ENCODE measurements around the gene CD82.

The CD82 gene

DNA sequence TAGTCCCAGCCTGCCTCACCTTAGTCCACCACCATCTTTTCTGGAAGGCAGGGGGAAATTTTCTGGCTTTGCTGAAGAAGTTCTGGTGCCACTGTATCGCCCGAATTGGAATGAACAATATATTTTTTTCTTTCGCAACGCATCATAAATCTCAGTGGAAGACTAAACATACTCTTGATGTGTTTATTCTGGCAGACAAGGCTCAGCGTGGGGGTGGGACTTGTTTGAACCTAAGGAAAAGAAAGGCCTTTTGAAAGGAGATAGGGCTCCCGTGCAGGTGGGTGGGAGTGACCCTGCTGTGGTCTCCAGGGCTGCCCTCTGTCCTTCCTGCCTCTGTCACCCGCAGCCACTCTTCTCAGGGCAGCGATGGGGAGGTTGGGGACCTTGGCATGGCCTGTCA lies 42.5 kb downstream of the CD82 start:
- no peak overlapping the region for H3K9ac ChIP-seq (ENCODE audit: low read length)
- H3K4me3 ChIP-seq (ENCODE audit: low read length): no peak overlapping the region
- H3K4me1 ChIP-seq (ENCODE audit: control insufficient read depth, low read depth, low read length): no peaks in the 10 kb centered on the region
- H3K36me3 ChIP-seq (ENCODE audit: control insufficient read depth, low read depth, low read length): no peaks in the 10 kb centered on the region
- no peaks in the 10 kb centered on the region for H3K27me3 ChIP-seq (ENCODE audit: control insufficient read depth, insufficient read depth, low read length)
- H3K27ac ChIP-seq (ENCODE audit: low read length): no peak overlapping the region
- no peaks in the 10 kb centered on the region for H3K9me3 ChIP-seq (ENCODE audit: control insufficient read depth, low read depth, low read length)

GRCh38 chr11:44608651-44608990 lies 43.2 kb downstream of the CD82 start:
- no peaks in the 10 kb centered on the region for H3K36me3 ChIP-seq (ENCODE audit: control insufficient read depth, low read depth, low read length)

GRCh38 chr11:44608991-44609782 lies 43.7 kb downstream of the CD82 start:
- Histone ChIP-seq H3K27ac (ENCODE audit: low read length) (no peak overlapping the region), H3K4me3 (ENCODE audit: low read length) (no peak overlapping the region), H3K4me1 (ENCODE audit: control insufficient read depth, low read depth, low read length) (no peaks in the 10 kb centered on the region), H3K27me3 (ENCODE audit: control insufficient read depth, insufficient read depth, low read length) (no peaks in the 10 kb centered on the region), H3K9ac (ENCODE audit: low read length) (no peak overlapping the region), H3K9me3 (ENCODE audit: control insufficient read depth, low read depth, low read length) (no peaks in the 10 kb centered on the region), H3K36me3 (ENCODE audit: control insufficient read depth, low read depth, low read length) (no peaks in the 10 kb centered on the region)

More at GRCh38 chr11:44608651-44608990, 43.2 kb downstream of the CD82 start:
- Histone ChIP-seq H3K27ac (ENCODE audit: low read length) (no peak overlapping the region), H3K4me3 (ENCODE audit: low read length) (no peak overlapping the region), H3K9me3 (ENCODE audit: control insufficient read depth, low read depth, low read length) (no peaks in the 10 kb centered on the region), H3K9ac (ENCODE audit: low read length) (no peak overlapping the region), H3K4me1 (ENCODE audit: control insufficient read depth, low read depth, low read length) (no peaks in the 10 kb centered on the region), H3K27me3 (ENCODE audit: control insufficient read depth, insufficient read depth, low read length) (no peaks in the 10 kb centered on the region)

- Histone ChIP-seq H3K36me3 (ENCODE audit: control insufficient read depth, low read depth, low read length) (no peaks in the 10 kb centered on the region), H3K27ac (ENCODE audit: low read length) (no peak overlapping the region), H3K4me1 (ENCODE audit: control insufficient read depth, low read depth, low read length) (peaks cover under 1% of the 10 kb centered on the region), H3K9me3 (ENCODE audit: control insufficient read depth, low read depth, low read length) (no peaks in the 10 kb centered on the region), H3K27me3 (ENCODE audit: control insufficient read depth, insufficient read depth, low read length) (no peaks in the 10 kb centered on the region), H3K9ac (ENCODE audit: low read length) (no peak overlapping the region), H3K4me3 (ENCODE audit: low read length) (no peak overlapping the region)
Measured at GRCh38 chr11:44609783-44610155, 44.3 kb downstream of the CD82 start.

DNA sequence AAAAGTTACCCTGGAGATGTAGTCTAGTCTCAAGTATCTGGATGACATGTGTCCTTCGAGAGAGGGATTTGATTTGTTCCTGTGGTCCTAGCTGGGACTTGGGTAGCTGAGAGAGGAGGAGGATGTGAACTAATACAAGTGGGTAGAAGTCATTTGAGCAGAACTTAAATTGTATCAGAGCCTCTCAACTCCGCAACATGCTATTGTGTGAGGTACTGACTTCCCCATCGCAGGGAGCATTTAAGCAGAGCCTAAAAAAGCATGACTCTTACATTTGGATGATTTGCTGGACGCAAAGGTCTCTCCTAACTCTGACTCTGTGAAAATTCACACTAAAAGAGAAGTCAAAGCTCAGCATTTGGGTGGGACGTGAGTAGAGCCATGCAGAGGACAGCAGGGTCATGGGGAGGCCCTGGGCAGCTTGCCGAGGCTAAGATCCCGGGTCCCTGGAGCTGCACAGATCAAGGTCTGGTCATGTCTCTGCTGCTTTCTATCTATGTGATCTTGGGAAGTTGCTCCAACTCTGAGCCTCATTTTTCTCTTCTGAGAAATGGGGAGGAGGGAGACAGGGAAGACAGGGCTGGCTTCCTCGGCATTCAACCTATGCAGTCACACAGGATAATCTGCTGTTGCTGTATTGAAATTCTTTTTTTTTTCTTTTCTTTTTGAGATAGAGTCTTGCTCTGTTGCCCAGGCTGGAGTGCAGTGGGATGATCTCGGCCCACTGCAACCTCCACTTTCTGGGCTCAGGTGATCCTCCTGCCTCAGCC lies 44.9 kb downstream of the CD82 start:
- Histone ChIP-seq H3K36me3 (ENCODE audit: control insufficient read depth, low read depth, low read length) (no peaks in the 10 kb centered on the region), H3K4me3 (ENCODE audit: low read length) (no peak overlapping the region), H3K27me3 (ENCODE audit: control insufficient read depth, insufficient read depth, low read length) (no peaks in the 10 kb centered on the region), H3K27ac (ENCODE audit: low read length) (no peak overlapping the region), H3K4me1 (ENCODE audit: control insufficient read depth, low read depth, low read length) (peaks cover 3% of the 10 kb centered on the region), H3K9me3 (ENCODE audit: control insufficient read depth, low read depth, low read length) (no peaks in the 10 kb centered on the region), H3K9ac (ENCODE audit: low read length) (no peak overlapping the region)

DNA sequence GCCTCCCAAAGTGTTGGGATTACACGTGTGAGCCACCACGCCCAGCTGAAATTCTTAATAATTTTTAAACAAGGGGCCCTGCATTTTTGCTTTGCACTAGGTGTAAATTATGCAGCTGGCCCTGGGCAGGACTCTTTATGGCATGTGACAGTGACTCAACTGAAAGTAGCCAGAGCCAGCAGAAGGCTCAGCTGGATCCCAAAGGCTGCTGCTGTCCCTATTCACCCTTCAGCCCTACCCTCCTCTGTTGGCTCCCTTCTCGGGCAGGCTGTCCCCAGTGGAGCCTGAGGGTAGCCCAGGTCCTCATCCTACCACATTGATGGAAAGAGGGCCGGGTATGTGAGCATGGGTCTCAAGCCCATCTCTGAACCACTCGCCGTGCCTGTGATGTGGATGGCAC lies 45.6 kb downstream of the CD82 start:
- no peaks in the 10 kb centered on the region for H3K27me3 ChIP-seq (ENCODE audit: control insufficient read depth, insufficient read depth, low read length)
- no peak overlapping the region for H3K4me3 ChIP-seq (ENCODE audit: low read length)
- no peaks in the 10 kb centered on the region for H3K36me3 ChIP-seq (ENCODE audit: control insufficient read depth, low read depth, low read length)
- H3K27ac ChIP-seq (ENCODE audit: low read length): no peak overlapping the region
- no peak overlapping the region for H3K9ac ChIP-seq (ENCODE audit: low read length)
- peaks cover 3% of the 10 kb centered on the region for H3K4me1 ChIP-seq (ENCODE audit: control insufficient read depth, low read depth, low read length)
- H3K9me3 ChIP-seq (ENCODE audit: control insufficient read depth, low read depth, low read length): no peaks in the 10 kb centered on the region

- H3K27ac ChIP-seq (ENCODE audit: low read length): no peak overlapping the region
- H3K4me3 ChIP-seq (ENCODE audit: low read length): no peak overlapping the region
Measured at GRCh38 chr11:44611687-44612434, 46.4 kb downstream of the CD82 start.

GRCh38 chr11:44613153-44613552 lies 47.7 kb downstream of the CD82 start:
- Histone ChIP-seq H3K9me3 (ENCODE audit: control insufficient read depth, low read depth, low read length) (no peaks in the 10 kb centered on the region), H3K36me3 (ENCODE audit: control insufficient read depth, low read depth, low read length) (no peaks in the 10 kb centered on the region), H3K4me3 (ENCODE audit: low read length) (no peak overlapping the region), H3K9ac (ENCODE audit: low read length) (no peak overlapping the region), H3K27me3 (ENCODE audit: control insufficient read depth, insufficient read depth, low read length) (no peaks in the 10 kb centered on the region), H3K4me1 (ENCODE audit: control insufficient read depth, low read depth, low read length) (peaks cover 3% of the 10 kb centered on the region), H3K27ac (ENCODE audit: low read length) (no peak overlapping the region)

More at GRCh38 chr11:44611687-44612434, 46.4 kb downstream of the CD82 start:
- H3K36me3 ChIP-seq (ENCODE audit: control insufficient read depth, low read depth, low read length): no peaks in the 10 kb centered on the region
- no peaks in the 10 kb centered on the region for H3K9me3 ChIP-seq (ENCODE audit: control insufficient read depth, low read depth, low read length)
- no peak overlapping the region for H3K9ac ChIP-seq (ENCODE audit: low read length)
- H3K4me1 ChIP-seq (ENCODE audit: control insufficient read depth, low read depth, low read length): peaks cover 3% of the 10 kb centered on the region
- H3K27me3 ChIP-seq (ENCODE audit: control insufficient read depth, insufficient read depth, low read length): no peaks in the 10 kb centered on the region

- Histone ChIP-seq H3K36me3 (ENCODE audit: control insufficient read depth, low read depth, low read length) (no peaks in the 10 kb centered on the region), H3K9me3 (ENCODE audit: control insufficient read depth, low read depth, low read length) (no peaks in the 10 kb centered on the region), H3K9ac (ENCODE audit: low read length) (no peak overlapping the region), H3K27ac (ENCODE audit: low read length) (no peak overlapping the region), H3K27me3 (ENCODE audit: control insufficient read depth, insufficient read depth, low read length) (no peaks in the 10 kb centered on the region), H3K4me3 (ENCODE audit: low read length) (no peak overlapping the region), H3K4me1 (ENCODE audit: control insufficient read depth, low read depth, low read length) (peaks cover 3% of the 10 kb centered on the region)
Measured at GRCh38 chr11:44614281-44614775, 48.9 kb downstream of the CD82 start.

DNA sequence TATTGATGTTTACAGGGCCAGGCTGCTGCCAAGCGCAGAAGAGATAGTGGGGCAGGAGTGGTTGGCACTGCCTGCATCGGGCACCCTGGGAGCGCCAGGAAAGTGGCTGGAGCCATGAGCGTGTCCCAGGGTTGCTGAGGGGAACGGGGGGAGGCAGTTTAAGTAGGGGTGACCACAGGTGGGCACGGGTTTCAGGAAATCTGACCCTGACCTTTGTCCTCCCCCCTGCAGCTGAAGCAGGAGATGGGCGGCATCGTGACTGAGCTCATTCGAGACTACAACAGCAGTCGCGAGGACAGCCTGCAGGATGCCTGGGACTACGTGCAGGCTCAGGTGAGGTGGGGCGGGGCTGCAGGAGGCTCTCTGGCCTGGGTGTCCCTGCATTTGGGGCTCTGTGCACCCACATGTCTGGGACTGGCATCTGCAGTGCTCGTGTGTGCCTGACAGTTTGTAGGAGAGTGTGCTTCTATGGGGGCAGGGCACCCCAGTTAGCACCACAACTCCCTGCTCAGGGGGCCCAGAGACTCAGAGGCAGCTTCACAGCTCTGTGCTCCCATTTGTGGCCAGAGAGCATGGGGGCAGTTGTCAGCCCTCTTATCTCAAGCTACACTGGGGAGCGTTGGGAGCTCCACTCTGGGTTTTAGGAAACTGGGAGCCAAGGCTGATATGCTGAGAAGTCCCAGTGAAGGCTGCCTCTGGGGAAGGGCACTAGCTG lies 49.7 kb downstream of the CD82 start:
- Histone ChIP-seq H3K27ac (ENCODE audit: low read length) (no peak overlapping the region), H3K9ac (ENCODE audit: low read length) (no peak overlapping the region), H3K9me3 (ENCODE audit: control insufficient read depth, low read depth, low read length) (no peaks in the 10 kb centered on the region), H3K36me3 (ENCODE audit: control insufficient read depth, low read depth, low read length) (no peaks in the 10 kb centered on the region), H3K4me1 (ENCODE audit: control insufficient read depth, low read depth, low read length) (peaks cover 3% of the 10 kb centered on the region), H3K4me3 (ENCODE audit: low read length) (no peak overlapping the region), H3K27me3 (ENCODE audit: control insufficient read depth, insufficient read depth, low read length) (no peaks in the 10 kb centered on the region)
